Naive thymus-derived CD4-positive, alpha-beta T cell (primary cell): Measurements from ENCODE around the gene TPBGL. TPM values are rescaled to one million over a fixed set of nuclear protein-coding genes. Genes with fewer than 3 reads are reported as not detected.

Experiments used
- ATAC-seq: fragments of 150-1000 bp; cut with Tn5 transposase; 2 replicates; pipeline ENCODE4 v1.10.0; 2021; ENCODE audit warnings: mild to moderate bottlenecking, moderate library complexity
- CTCF ChIA-PET: fragments of 350-600 bp; sonication (Branson Sonifier 250); formaldehyde crosslinking; loops from one replicate; lab custom pipeline; 2021; ENCODE audit warnings: antibody characterized with exemption; lab: Charles Lee
- POLR2A ChIA-PET: fragments of 350-600 bp; sonication (Branson Sonifier 250); formaldehyde crosslinking; loops from one replicate; lab custom pipeline; 2021; ENCODE audit warnings: antibody characterized with exemption, inconsistent platforms; lab: Charles Lee
- DNase-seq, 9 donors: peaks; one replicate each; pipeline versions ENCODE4 v3.0.0 to v3.0.0-alpha.2; 2020 to 2022; ENCODE audit warnings: mixed read lengths in 1 of 9
- H3K27ac ChIP-seq: one replicate; pipeline ENCODE4 v1.7.0; 2013; ENCODE audit warnings: mild to moderate bottlenecking, low read depth, low read length, moderate library complexity
- H3K27me3 ChIP-seq, 2 donors: one replicate each; pipeline ENCODE4 v1.7.0; 2013; ENCODE audit warnings: low read length in 2 of 2, mild to moderate bottlenecking in 2 of 2, moderate library complexity in 2 of 2; ENCODE audit not compliant: control insufficient read depth in 2 of 2, insufficient read depth in 2 of 2
- H3K36me3 ChIP-seq, 3 experiments: 1 replicate in 2 of 3; 2 replicates in 1 of 3; pipeline ENCODE4 v1.7.0; 2013; ENCODE audit warnings: low read length in 3 of 3, mild to moderate bottlenecking in 3 of 3, moderate library complexity in 1 of 3; ENCODE audit not compliant: insufficient read depth in 3 of 3, control insufficient read depth in 2 of 3
- H3K4me1 ChIP-seq, 2 donors: one replicate each; pipeline ENCODE4 v1.7.0; 2013; ENCODE audit warnings: low read length in 2 of 2, mild to moderate bottlenecking in 2 of 2, moderate library complexity in 1 of 2; ENCODE audit not compliant: control insufficient read depth in 2 of 2, insufficient read depth in 2 of 2
- H3K4me3 ChIP-seq: 2 replicates; pipeline ENCODE4 v1.7.0; 2013; ENCODE audit warnings: mild to moderate bottlenecking, low read length
- H3K9me3 ChIP-seq, 3 experiments: 1 replicate in 2 of 3; 2 replicates in 1 of 3; pipeline ENCODE4 v1.7.0; 2013; ENCODE audit warnings: low read length in 3 of 3; ENCODE audit not compliant: control insufficient read depth in 2 of 3
- H3K27ac Mint-ChIP-seq, 9 donors: one replicate each; pipeline ENCODE4 v1.8.0; 2020 to 2022; ENCODE audit warnings: mixed read lengths in 9 of 9, mild to moderate bottlenecking in 8 of 9, moderate library complexity in 5 of 9, inconsistent platforms in 2 of 9
- H3K27me3 Mint-ChIP-seq, 5 donors: one replicate each; pipeline ENCODE4 v1.8.0; 2021 to 2022; ENCODE audit warnings: mixed read lengths in 5 of 5, mild to moderate bottlenecking in 1 of 5
- H3K36me3 Mint-ChIP-seq, 5 donors: one replicate each; pipeline ENCODE4 v1.8.0; 2020 to 2022; ENCODE audit warnings: mixed read lengths in 5 of 5, mild to moderate bottlenecking in 3 of 5, inconsistent platforms in 1 of 5
- H3K4me1 Mint-ChIP-seq, 7 donors: one replicate each; pipeline ENCODE4 v1.8.0; 2020 to 2022; ENCODE audit warnings: mixed read lengths in 7 of 7, mild to moderate bottlenecking in 3 of 7, inconsistent platforms in 1 of 7
- H3K4me3 Mint-ChIP-seq, 10 donors: one replicate each; pipeline ENCODE4 v1.8.0; 2020 to 2022; ENCODE audit warnings: mild to moderate bottlenecking in 10 of 10, mixed read lengths in 10 of 10, moderate library complexity in 6 of 10, inconsistent platforms in 2 of 10
- H3K9me3 Mint-ChIP-seq, 11 donors: one replicate each; pipeline ENCODE4 v1.8.0; 2020 to 2022; ENCODE audit warnings: mixed read lengths in 11 of 11, mild to moderate bottlenecking in 4 of 11, inconsistent platforms in 1 of 11, moderate library complexity in 1 of 11
- intact Hi-C, 2 donors: fragments of 100-400 bp; cut with micrococcal nuclease; formaldehyde crosslinking; loops; one replicate each; pipeline ENCODE4 v1.15.1; 2023
- polyA plus RNA-seq, 2 donors: library from polyadenylated mRNA; unstranded; fragments of 300-500 nt; fragmentation: Illumina TruSeq; gene quantifications; one replicate each; pipeline ENCODE4 v1.2.3, GENCODE V29; 2021
- total RNA-seq, 6 experiments: library from RNA in 5 of 6; stranded (reverse) in 5 of 6; gene quantifications; 1 replicate in 5 of 6; 2 replicates in 1 of 6; pipeline ENCODE4 v1.2.3 and lab custom pipeline; 2021 to 2026

TPBGL gene
- total and polyA plus RNA-seq, 7 experiments from 2014 or later: 0.15 to 0.58 (median 0.31) TPM; not detected in 1

DNA sequence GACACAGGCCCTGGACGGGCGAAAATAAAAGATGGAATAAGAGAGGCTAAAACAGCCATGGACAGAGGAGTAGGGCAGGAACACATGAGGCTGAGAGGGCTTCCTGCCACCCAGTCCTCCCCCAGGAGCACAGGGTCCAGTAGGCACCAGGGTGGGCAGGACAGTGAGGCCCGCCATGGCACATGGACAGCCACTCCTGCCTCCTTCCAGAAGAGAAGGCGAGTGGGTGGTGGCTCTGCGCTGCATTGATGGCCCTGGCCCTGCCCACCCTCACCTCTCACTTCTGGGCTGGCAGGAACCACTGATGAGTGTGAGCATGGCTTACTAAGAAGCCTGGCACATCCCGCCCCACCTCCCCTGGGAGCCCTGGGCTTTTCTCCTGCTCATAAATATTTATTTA, 51.2 kb downstream of the TPBGL start:
- CTCF ChIA-PET: interaction anchor here (1.7 kb wide), 1 partner anchor 12 kb away, joined by 7 read pairs; no protein-coding TSS in a partner anchor
- H3K4me3 Mint-ChIP-seq: no peak overlapping the region
- H3K4me3 ChIP-seq: no peak overlapping the region
- peaks cover 0 to 2% (median 0%) of the 10 kb centered on the region in 11 donors for H3K9me3 Mint-ChIP-seq
- peaks cover 0 to 10% of the 10 kb centered on the region in 2 donors for H3K4me1 ChIP-seq
- no peaks in the 10 kb centered on the region for H3K9me3 ChIP-seq
- H3K27ac ChIP-seq: no peak overlapping the region
- H3K36me3 Mint-ChIP-seq: peaks cover 0 to 37% (median 9%) of the 10 kb centered on the region in 5 donors
- DNase-seq (no peak), ATAC-seq (no peak)
- POLR2A ChIA-PET: no interaction called here
- H3K27ac Mint-ChIP-seq: peak overlapping the region in 7 of 9 donors; percentile 26 to 71 (median 56)
- H3K27me3 ChIP-seq: no peaks in the 10 kb centered on the region
- intact Hi-C loops: no loop called here
- peaks cover 0 to 23% (median 0%) of the 10 kb centered on the region in 3 experiments for H3K36me3 ChIP-seq
- H3K27me3 Mint-ChIP-seq: no peaks in the 10 kb centered on the region
- H3K4me1 Mint-ChIP-seq: peaks cover 0 to 42% (median 27%) of the 10 kb centered on the region in 7 donors

DNA sequence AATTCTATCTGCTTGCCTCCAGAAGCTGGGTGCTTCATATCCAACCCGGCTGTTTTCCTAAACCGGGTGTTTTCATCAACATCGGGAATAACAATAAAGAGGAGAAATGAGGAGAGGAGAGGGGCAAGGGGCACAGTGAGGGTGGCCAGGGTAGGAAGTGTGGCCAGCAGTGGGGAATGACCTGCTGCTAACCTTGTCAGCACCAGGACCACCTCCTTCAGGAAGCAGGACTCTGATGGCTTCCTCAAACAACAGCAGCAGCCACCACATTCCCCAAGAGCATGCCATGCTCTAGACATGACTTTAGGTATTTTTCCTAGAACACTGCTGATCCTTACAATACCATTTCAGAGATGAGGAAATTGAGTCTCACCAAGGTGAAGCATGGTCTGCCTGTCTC, 52.4 kb downstream of the TPBGL start:
- peaks cover 0 to 14% (median 0%) of the 10 kb centered on the region in 3 experiments for H3K36me3 ChIP-seq
- H3K27me3 Mint-ChIP-seq: no peaks in the 10 kb centered on the region
- peaks cover 0 to 2% (median 0%) of the 10 kb centered on the region in 11 donors for H3K9me3 Mint-ChIP-seq
- H3K4me1 Mint-ChIP-seq: peaks cover 0 to 42% (median 27%) of the 10 kb centered on the region in 7 donors
- no peak for ATAC-seq
- CTCF ChIA-PET: interaction anchor here (1.0 to 1.2 kb wide), 2 partner anchors 13 to 93 kb away, joined by 3 to 4 read pairs; no protein-coding TSS in a partner anchor
- H3K27ac Mint-ChIP-seq: peak overlapping the region in 5 of 9 donors; percentile 3 to 68 (median 43)
- H3K4me3 ChIP-seq: no peak overlapping the region
- intact Hi-C loops: no loop called here
- no peaks in the 10 kb centered on the region for H3K27me3 ChIP-seq
- no peaks in the 10 kb centered on the region for H3K9me3 ChIP-seq
- DNase-seq: no peak
- H3K36me3 Mint-ChIP-seq: peaks cover 0 to 36% (median 14%) of the 10 kb centered on the region in 5 donors
- no peak overlapping the region for H3K4me3 Mint-ChIP-seq
- POLR2A ChIA-PET: no interaction called here
- peaks cover 0 to 10% of the 10 kb centered on the region in 2 donors for H3K4me1 ChIP-seq
- H3K27ac ChIP-seq: no peak overlapping the region

Other genes starting within 250 kb of the TPBGL start
- gene OR2AT4, start 143.9 kb upstream of the TPBGL start, total RNA-seq: not detected
- gene OR2AT4, start 143.9 kb upstream of the TPBGL start, polyA plus RNA-seq: not detected
- gene SLCO2B1, start 89.7 kb upstream of the TPBGL start, total RNA-seq: 1 to 10 TPM in 2 of 5 experiments, under 1 TPM in 2, not detected in 1; 0.19 to 4.3 (median 1.9) TPM
- gene SLCO2B1, start 89.7 kb upstream of the TPBGL start, polyA plus RNA-seq: not detected
- 100 to 1,000 TPM in 1 of 5 experiments, 10 to 100 TPM in 4; 47.8 to 104 (median 63.9) TPM for gene ARRB1, start 110.9 kb downstream of the TPBGL start, total RNA-seq
- 1 to 10 TPM; 7.5 to 9.0 TPM for gene ARRB1, start 110.9 kb downstream of the TPBGL start, polyA plus RNA-seq
- 1,000 to 10,000 TPM; 3,135 to 5,501 (median 5,089) TPM for gene RPS3, start 158.7 kb downstream of the TPBGL start, total RNA-seq
- gene RPS3, start 158.7 kb downstream of the TPBGL start, polyA plus RNA-seq: 1,000 to 10,000 TPM; 6,041 to 7,167 TPM
- gene KLHL35, start 192.4 kb downstream of the TPBGL start, total RNA-seq: 1 to 10 TPM in 3 of 5 experiments, under 1 TPM in 2; 0.60 to 1.4 (median 1.1) TPM
- gene KLHL35, start 192.4 kb downstream of the TPBGL start, polyA plus RNA-seq: under 1 TPM; 0.57 to 0.60 TPM